Cortex of kidney (tissue), 1 donor: ENCODE measurements around the gene KIF18B.
"Not testable (repeated sequence)": the region's sequence is repeated elsewhere in the genome, so short reads cannot be mapped to it uniquely, and the experiment has no call there.

ENCODE experiments used
- DNase-seq: peaks from one replicate; lab custom pipeline; 2025; lab: John Stamatoyannopoulos, UW

KIF18B gene

GRCh38 chr17:44969144-44969780, 21.7 kb upstream of the KIF18B start:
- DNase-seq: no peak

GRCh38 chr17:44968225-44969143, 20.9 kb upstream of the KIF18B start, which contains the start of gene C1QL1:
C1QL1 (minus strand) TSS chr17:44968303; CDS start chr17:44968048, 255 bp downstream.
- no peak for DNase-seq

GRCh38 chr17:44967907-44968224, 20.3 kb upstream of the KIF18B start:
- DNase-seq: no peak

DNA sequence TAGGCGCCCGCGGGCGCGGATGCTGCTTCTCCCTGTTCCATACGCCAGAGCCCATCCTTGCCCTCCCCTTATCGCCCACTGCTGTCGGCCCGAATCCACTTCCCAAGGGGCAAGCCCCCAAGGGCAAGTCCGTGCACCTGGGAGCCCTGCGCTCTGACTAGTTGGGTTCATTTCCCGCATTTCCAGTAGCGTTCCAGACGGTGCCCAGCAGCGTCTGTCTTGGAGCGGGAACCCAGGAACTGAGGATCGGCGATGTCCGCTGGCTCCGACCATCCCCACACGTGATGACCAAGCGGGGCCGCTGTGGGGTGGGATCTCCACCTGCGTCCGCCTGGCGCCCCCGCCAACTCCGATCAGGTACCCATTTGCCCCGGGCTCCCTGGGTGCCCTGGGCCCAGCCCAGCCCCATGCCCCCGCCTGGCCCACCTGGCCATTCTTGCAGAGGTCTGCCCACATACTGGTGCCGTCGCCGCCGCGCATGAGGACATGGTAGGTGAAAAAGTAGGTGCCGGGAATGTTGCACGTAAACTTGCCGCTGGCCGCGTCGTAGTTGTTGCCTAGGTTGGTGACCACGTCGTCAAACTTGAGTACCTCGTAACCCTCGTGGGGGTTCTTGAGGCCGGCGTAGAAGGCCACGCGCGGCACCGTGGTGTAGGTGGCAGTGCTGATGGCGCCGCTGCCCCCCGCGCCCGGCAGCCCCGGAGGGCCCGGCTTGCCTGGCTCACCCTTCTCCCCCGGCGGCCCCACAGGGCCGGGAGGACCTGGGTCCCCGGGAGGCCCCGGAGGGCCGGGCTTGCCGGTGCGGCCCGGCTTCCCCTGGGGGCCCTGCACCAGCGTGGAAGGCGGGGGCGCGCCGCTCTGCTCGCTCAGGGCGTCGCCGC, 19.7 kb upstream of the KIF18B start:
- no peak for DNase-seq

GRCh38 chr17:44966348-44967025, 18.9 kb upstream of the KIF18B start:
- DNase-seq: no peak

- DNase-seq: no peak
These were observed 18.1 kb upstream of the KIF18B start for GRCh38 chr17:44965481-44966234.

DNA sequence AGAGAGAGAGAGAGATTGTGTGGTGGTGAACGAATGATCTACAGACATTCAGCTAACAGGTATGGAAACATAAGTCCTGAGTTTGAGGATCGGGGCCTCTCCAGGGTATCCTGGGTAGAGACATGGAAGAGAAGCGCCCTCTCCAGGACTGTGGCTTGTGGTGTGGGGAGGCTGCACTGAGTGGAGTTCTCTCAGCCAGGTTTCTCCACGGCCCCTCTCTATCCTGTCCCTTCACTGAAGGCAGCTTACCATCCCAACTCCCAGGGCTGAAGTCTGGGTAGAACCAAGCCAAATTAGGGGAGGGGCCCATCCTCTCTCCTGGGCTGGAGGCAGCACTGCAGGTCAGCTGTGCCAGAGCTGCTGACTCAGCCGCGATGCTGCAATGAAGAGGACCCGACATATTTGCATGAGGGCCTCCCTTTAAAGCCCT, 14.4 kb upstream of the KIF18B start:
- DNase-seq: no peak

- DNase-seq: no peak
These were observed 13.1 kb upstream of the KIF18B start for GRCh38 chr17:44960691-44961090.

DNA sequence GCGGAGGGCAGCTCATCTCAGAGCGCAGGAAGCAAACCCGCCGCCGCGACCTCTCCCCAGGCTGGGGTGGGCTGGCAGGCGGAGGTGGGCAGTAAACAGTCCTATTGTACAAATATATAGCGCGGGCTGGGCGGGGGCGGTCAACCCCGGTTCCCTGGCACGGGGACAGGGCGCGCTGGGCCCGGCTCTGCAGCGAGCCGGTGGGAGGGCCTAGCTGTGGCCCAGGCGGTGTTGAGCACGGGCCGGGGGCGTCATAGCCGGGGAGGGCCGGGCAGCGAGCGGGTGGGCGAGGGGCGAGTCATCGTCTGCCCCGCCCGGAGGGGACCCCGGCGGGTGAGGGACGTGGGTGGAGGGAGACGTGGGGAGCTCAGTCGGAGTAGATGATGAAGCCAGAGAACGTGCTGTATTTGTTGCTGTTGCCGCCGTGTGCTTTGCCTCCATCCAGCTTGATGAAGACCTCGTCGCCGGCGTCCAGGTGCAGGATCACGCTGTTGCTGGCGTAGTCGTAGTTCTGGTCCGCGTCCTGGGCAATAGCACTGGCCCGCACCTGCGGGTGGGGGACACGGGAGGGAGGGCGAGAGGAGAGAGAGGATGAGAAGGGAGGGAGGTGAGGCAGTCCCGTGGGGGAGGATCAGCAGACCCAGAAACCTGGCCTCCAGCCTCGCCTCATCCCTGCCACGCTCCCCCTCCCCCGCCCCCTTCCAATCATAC, 12.4 kb upstream of the KIF18B start:
- no peak for DNase-seq

GRCh38 chr17:44956998-44957981, 9.7 kb upstream of the KIF18B start:
- no peak for DNase-seq

DNA sequence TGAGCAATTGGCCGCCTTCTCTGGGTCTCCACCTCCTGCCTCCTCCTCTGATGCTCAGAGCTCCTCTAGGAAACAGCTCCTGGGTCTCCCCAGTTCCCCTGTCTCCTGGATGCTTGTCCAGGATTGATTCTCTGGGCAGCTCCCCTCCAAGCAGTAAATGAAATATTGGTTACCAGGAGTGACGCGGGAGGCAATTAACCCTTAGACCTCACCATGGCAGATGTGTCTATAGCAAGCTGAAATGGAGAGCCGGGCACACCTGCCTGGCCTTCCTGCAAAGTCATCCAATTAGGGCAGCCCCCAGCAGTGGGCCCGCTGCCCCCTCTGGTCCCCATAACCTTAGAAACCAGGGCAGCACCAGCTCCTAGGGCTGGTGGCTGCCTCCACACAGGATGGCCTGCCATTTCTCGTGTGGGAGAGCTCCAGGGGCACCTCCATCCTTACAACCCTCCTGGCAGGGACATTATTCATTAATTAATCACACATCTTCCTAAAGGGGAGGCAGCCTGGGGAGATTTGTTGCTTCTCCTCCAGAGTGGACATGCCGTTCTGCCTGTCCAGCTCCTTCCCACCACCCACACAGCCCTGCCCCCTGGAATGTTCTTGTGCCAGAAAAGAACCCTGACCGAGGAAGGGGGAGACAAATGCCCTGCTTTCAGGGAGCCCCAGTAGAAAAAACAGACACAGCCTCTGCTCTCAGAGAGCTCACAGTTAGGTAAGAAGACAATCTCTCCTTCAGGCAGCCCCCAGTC, 8.3 kb upstream of the KIF18B start:
- DNase-seq: no peak

- DNase-seq: no peak
These were observed 5.4 kb upstream of the KIF18B start for GRCh38 chr17:44952946-44953475.

DNA sequence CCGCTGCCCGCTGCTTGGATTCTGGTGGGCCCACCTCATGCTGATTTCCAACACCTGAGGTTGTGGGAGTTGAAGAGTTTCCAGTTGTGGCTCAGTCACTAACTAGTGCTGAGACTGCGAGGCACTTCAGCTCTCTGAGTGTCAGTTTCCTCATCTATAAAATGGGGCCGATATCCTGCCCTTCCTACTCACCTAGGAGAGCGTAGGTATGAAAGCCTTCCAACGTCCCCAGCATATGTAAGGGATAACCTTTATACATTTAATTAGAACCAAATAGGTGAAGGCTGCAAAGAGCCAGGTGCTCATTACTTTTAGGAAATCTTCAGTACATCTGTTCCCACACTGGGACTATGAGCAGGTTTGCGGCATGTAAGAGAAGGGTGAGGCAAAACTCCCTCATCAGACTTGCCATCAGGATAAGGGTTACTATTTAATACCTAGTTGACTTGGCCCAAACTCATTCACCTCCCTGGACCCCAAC, 782 bp upstream of the KIF18B start:
- no peak for DNase-seq

GRCh38 chr17:44945652-44946051, 1.9 kb downstream of the KIF18B start:
- DNase-seq: not testable (repeated sequence)

DNA sequence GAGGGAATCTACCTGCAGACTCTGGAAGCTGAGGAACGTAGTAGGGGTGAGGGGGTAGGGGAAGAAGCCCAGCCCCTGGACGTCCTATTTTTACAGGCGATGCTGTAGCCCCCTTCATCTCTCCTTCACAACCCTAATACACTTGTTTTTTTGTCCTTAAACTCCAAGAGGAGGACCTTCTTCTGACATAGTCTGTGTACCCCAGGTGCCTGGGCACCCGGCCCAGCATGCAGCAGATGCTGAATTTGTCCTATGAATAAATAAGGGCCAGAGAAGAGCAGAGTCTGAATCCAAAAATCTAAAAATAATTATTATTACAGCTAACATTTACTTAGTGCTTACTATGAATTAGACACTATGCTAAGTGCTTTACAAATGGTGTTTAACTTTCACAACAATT, 5.1 kb downstream of the KIF18B start:
- no peak for DNase-seq

GRCh38 chr17:44941712-44942331, 5.8 kb downstream of the KIF18B start:
- DNase-seq: no peak

GRCh38 chr17:44940768-44941167, 6.8 kb downstream of the KIF18B start:
- no peak for DNase-seq

- no peak for DNase-seq
These were observed 7.3 kb downstream of the KIF18B start for GRCh38 chr17:44940317-44940716.
